GM18907 (cell line): Measurements from ENCODE around the gene RARG.
"Not testable (repeated sequence)": the region's sequence is repeated elsewhere in the genome, so short reads cannot be mapped to it uniquely, and the experiment has no call there.

Source experiments
- ATAC-seq: cut with Tn5 transposase; IDR thresholded peaks from one replicate; pipeline ENCODE4 v1.9.1; 2021; ENCODE audit warnings: mild to moderate bottlenecking, moderate library complexity; ENCODE audit not compliant: unreplicated experiment

Gene RARG

GRCh38 chr12:53173085-53173715 lies 58.8 kb downstream of the RARG start:
- ATAC-seq = no peak

DNA sequence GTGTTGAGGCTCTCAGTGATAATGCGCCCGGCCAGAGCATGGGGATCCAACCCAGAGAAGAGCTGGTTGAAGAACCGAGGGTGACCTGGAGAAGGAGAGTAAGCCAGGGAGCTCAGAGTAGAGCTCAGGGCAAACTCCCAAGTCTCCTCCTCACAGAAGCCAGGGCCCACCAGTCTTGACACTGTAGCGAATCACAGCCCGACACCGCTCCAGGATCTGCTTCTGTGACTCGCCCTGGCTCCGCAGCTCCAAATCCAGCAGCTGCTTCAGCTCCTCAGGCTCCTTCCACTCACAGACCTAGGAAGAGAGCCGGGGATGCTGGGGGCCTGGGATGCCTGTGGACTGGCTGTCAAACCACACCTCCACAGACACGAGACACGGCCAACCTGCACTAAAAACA lies 59.7 kb downstream of the RARG start:
- ATAC-seq = no peak

GRCh38 chr12:53171725-53172329 lies 60.2 kb downstream of the RARG start:
- no peak for ATAC-seq

DNA sequence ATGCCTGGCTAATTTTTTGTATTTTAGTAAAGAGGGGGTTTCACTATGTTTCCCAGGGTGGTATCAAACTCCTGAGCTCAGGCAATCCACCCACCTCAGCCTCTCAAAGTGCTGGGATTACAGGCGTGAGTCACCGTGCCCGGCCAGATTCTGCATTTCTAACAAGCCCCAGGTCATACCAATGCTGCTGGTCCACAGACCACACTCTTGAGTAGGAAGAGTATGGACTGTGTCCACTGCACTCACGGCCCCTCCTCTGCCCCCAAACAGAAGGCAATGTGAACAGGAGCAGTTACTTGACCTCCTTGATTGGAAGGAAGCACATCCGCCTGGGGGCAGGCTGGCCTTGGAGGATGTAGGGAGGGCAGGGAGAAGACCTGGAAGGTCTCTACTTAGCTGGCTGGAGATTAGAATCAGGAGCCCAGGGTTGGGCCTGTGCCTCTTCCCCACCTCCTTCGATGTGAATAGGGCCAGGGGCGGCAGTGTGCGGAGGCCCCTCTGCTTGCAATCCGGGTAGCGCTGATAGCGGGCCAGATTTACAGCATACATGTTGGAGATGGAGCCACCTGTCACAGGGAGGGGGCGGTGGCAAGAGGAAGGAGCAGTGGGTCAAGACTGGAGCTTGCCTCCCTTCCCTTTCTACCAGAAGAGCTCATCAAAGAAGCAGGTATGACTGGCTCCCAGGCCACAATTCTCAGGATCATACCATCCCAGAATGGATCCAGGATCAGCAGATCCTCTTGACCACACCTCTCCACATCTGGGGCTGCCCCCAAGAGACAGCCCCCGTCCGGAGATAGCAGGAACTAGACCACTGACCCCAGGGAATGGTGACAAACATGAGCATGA lies 60.9 kb downstream of the RARG start:
- no peak for ATAC-seq

GRCh38 chr12:53170215-53170614 lies 61.8 kb downstream of the RARG start:
- no peak for ATAC-seq

DNA sequence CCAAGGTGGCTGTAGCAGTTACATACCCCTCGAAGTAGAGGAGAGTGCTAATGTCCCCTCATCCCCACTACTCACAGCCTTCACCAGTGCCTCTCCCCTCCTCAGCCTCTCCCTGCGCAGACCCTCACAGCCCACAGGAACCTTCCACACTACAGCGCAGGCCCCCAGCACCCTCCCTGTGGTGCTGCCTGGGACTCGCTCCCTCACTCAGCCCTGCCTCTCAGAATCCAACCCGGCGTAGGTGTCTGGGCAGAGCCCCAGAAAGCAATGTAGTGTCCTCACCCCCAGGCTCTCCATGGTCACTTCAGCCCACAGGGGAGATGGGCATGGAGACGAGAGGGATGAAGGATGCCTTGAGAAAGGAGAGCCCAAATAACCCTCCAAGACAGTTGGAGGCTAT lies 62.4 kb downstream of the RARG start:
- ATAC-seq = no peak

DNA sequence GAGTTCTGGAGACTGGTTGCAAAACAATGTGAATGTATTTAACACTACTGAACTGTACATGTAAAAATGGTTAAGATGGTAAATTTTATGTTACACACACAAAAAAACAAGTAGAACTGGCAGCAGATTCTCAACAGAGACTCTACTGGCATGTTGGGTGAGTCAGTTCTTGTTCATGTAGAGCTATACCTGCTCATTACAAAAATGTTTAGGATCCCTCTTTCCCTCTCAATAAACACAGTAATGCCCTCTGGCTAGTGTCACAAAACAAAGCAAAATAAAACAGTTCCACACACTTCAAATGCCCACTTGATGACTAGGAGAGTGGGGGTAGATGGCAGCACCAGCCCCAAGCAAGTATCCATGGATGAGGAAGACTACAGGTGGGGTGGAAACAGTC lies 65.2 kb downstream of the RARG start:
- no peak for ATAC-seq

DNA sequence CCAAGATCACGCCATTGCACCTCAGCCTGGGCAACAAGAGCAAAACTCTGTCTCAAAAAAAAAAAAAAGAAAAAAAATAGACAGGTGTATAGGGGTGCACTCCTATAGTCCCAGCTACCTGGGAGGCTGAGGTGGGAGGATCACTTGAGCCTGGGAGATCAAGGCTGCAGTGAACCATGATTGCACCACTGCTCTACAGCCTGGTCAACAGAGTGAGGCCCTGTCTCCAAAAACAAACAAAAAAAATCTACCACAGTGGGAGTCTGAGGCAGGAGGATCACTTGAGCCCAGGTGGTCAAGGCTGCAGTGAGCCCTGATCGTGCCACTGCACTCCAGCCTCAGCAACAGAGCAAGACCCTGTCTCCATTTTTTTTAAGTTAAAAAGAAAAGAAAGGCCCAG lies 69.0 kb downstream of the RARG start:
- ATAC-seq = not testable (repeated sequence)

- ATAC-seq = no peak
These were observed 70.7 kb downstream of the RARG start for GRCh38 chr12:53161119-53161911.

- ATAC-seq = no peak
These were observed 71.3 kb downstream of the RARG start for GRCh38 chr12:53160673-53161072.
